Left renal pelvis (tissue), 4 donors: Measurements from ENCODE around the gene INSR. TPM values are rescaled to one million over a fixed set of nuclear protein-coding genes. Genes with fewer than 3 reads are reported as not detected.

Experiments
- DNase-seq, 4 donors: peaks; one replicate each; pipeline ENCODE4 v3.0.0-alpha.2; 2013; ENCODE audit warnings: low read depth in 4 of 4, low spot score in 3 of 4
- polyA plus RNA-seq, 4 donors: library from polyadenylated mRNA; unstranded; fragments of 120-200 nt; gene quantifications; one replicate each; pipeline ENCODE4 v1.2.1, GENCODE V29; 2013; ENCODE audit not compliant: insufficient read length in 4 of 4

The INSR gene
- polyA plus RNA-seq, 4 donors: 22.7 to 31.1 (median 25.8) TPM

GRCh38 chr19:7063764-7064418 lies 230.3 kb downstream of the INSR start:
- DNase-seq: no peak

GRCh38 chr19:7063339-7063738 lies 230.9 kb downstream of the INSR start:
- DNase-seq: no peak

Other genes with a start within 250 kb of the INSR start
- not detected for gene MBD3L2, start 245.1 kb downstream of the INSR start, polyA plus RNA-seq
- not detected for gene MBD3L3, start 235.7 kb downstream of the INSR start, polyA plus RNA-seq
- gene ZNF557, start 224.7 kb downstream of the INSR start, polyA plus RNA-seq: 1 to 10 TPM; 7.9 to 9.9 (median 8.9) TPM
- 10 to 100 TPM; 16.3 to 38.3 (median 31.8) TPM for gene ARHGEF18, start 54.5 kb upstream of the INSR start, polyA plus RNA-seq
- 1 to 10 TPM; 2.4 to 8.9 (median 4.7) TPM for gene PEX11G, start 194.6 kb upstream of the INSR start, polyA plus RNA-seq
- 10 to 100 TPM; 35.7 to 71.8 (median 40.8) TPM for gene ZNF358, start 221.7 kb upstream of the INSR start, polyA plus RNA-seq
- 10 to 100 TPM; 13.1 to 22.4 (median 17.7) TPM for gene MCOLN1, start 228.2 kb upstream of the INSR start, polyA plus RNA-seq
- gene PNPLA6, start 241.3 kb upstream of the INSR start, polyA plus RNA-seq: 10 to 100 TPM; 25.2 to 53.3 (median 38.7) TPM